HG03039 (cell line): ENCODE data around the gene COPB1.
"Not testable (repeated sequence)": the region's sequence is repeated elsewhere in the genome, so short reads cannot be mapped to it uniquely, and the experiment has no call there.

Source experiments
- ATAC-seq: cut with Tn5 transposase; IDR thresholded peaks from one replicate; pipeline ENCODE4 v1.9.1; 2021; ENCODE audit warnings: mild to moderate bottlenecking, moderate library complexity; ENCODE audit not compliant: unreplicated experiment

Gene COPB1

GRCh38 chr11:14499560-14500180, at the start of gene COPB1:
COPB1 (minus strand) TSS chr11:14499811; CDS start chr11:14498928, 883 bp downstream.
- ATAC-seq: peak; percentile 91

- ATAC-seq: no peak
Measured at GRCh38 chr11:14547440-14547839, 47.8 kb upstream of the COPB1 start.

GRCh38 chr11:14546672-14547071, 47.1 kb upstream of the COPB1 start:
- ATAC-seq: no peak

- peak; percentile 76 for ATAC-seq
Measured at GRCh38 chr11:14544611-14545010, 45.0 kb upstream of the COPB1 start.

- no peak for ATAC-seq
Measured at GRCh38 chr11:14543260-14543659, 43.6 kb upstream of the COPB1 start.

GRCh38 chr11:14542324-14542723, 42.7 kb upstream of the COPB1 start:
- ATAC-seq: no peak

GRCh38 chr11:14541192-14541947, 41.8 kb upstream of the COPB1 start:
- ATAC-seq: no peak

- no peak for ATAC-seq
Measured at GRCh38 chr11:14539982-14540421, 40.4 kb upstream of the COPB1 start.

- ATAC-seq: no peak
Measured at GRCh38 chr11:14538926-14539554, 39.4 kb upstream of the COPB1 start.

GRCh38 chr11:14538271-14538925, 38.8 kb upstream of the COPB1 start:
- no peak for ATAC-seq

GRCh38 chr11:14537134-14537599, 37.6 kb upstream of the COPB1 start:
- peak; percentile 59 for ATAC-seq

- not testable (repeated sequence) for ATAC-seq
Measured at GRCh38 chr11:14535166-14535565, 35.6 kb upstream of the COPB1 start.

- ATAC-seq: no peak
Measured at GRCh38 chr11:14529951-14530350, 30.3 kb upstream of the COPB1 start.

GRCh38 chr11:14529321-14529720, 29.7 kb upstream of the COPB1 start:
- ATAC-seq: no peak

GRCh38 chr11:14522801-14523200, 23.2 kb upstream of the COPB1 start:
- ATAC-seq: no peak

GRCh38 chr11:14522245-14522644, 22.6 kb upstream of the COPB1 start:
- no peak for ATAC-seq

- no peak for ATAC-seq
Measured at GRCh38 chr11:14520747-14521151, 21.1 kb upstream of the COPB1 start.

GRCh38 chr11:14519917-14520746, 20.5 kb upstream of the COPB1 start, which contains the start of gene PSMA1:
PSMA1 (minus strand) TSS chr11:14520386; CDS start chr11:14520299, 87 bp downstream.
- ATAC-seq: peak; percentile 90

- no peak for ATAC-seq
Measured at GRCh38 chr11:14519597-14519916, 19.9 kb upstream of the COPB1 start.

GRCh38 chr11:14518820-14519219, 19.2 kb upstream of the COPB1 start:
- no peak for ATAC-seq
